ENCODE measurements around the gene CYP3A5. TPM values are rescaled to one million over a fixed set of nuclear protein-coding genes. Genes with fewer than 3 reads are reported as not detected.

CYP3A5 gene
- total and polyA plus RNA-seq, 9 of the 15 experiments (the other 6 are each of a cell fraction or from before 2014, with no cell fraction given), result 0.73 to 2.8 (median 1.5) TPM

GRCh38 chr7:99685129-99685758 lies 5.4 kb upstream of the CYP3A5 start (continued):
- no peak for TF ChIP-seq KDM4B (IDR thresholded peaks at IDR 0.05; ENCODE audit: borderline replicate concordance in 2 of 2, low read depth in 1 of 2)
- no peak for TF ChIP-seq ZNF507 (tag; conservative IDR thresholded peaks at IDR 0.05)
- TF ChIP-seq STAT5A (IDR thresholded peaks at IDR 0.05; ENCODE audit: borderline replicate concordance, low read length), result no peak
- TF ChIP-seq HIVEP1 (CRISPR knock-in tag; IDR thresholded peaks at IDR 0.05), result no peak
- TF ChIP-seq STAG1 (CRISPR knock-in tag; IDR thresholded peaks at IDR 0.05; ENCODE audit: borderline replicate concordance), result no peak
- no peak for TF ChIP-seq PRDM10 (IDR thresholded peaks at IDR 0.05; ENCODE audit: partially characterized antibody)
- no peak for TF ChIP-seq ZBTB11 (CRISPR knock-in tag; IDR thresholded peaks at IDR 0.05)
- TF ChIP-seq TEAD4 (IDR thresholded peaks at IDR 0.05; ENCODE audit: low read length), result no peak
- no peak for TF ChIP-seq TEAD4 (CRISPR knock-in tag; IDR thresholded peaks at IDR 0.05; ENCODE audit: borderline replicate concordance)
- TF ChIP-seq MTA3 (IDR thresholded peaks at IDR 0.05; ENCODE audit: borderline replicate concordance), result no peak
- no peak for TF ChIP-seq TAF9B (IDR thresholded peaks at IDR 0.05; ENCODE audit: partially characterized antibody)
- no peak for TF ChIP-seq TCF3 (CRISPR knock-in tag; IDR thresholded peaks at IDR 0.05)
- TF ChIP-seq C11orf30 (IDR thresholded peaks at IDR 0.05; ENCODE audit: low read depth), result peak; percentile 82
- no peak for TF ChIP-seq PCBP2 (IDR thresholded peaks at IDR 0.05; ENCODE audit: low read depth, low read length, poor library complexity, severe bottlenecking)
- TF ChIP-seq ZNF316 (IDR thresholded peaks at IDR 0.05), result peak; percentile 94
- TF ChIP-seq MAFG (tag; conservative IDR thresholded peaks at IDR 0.05), result peak; percentile 69
- TF ChIP-seq ILK (tag; IDR thresholded peaks at IDR 0.05; ENCODE audit: borderline replicate concordance, low read depth), result no peak
- no peak for TF ChIP-seq RHOXF2B (CRISPR knock-in tag; conservative IDR thresholded peaks at IDR 0.05)
- no peak for TF ChIP-seq IRF9 (tag; IDR thresholded peaks at IDR 0.05)
- TF ChIP-seq HNRNPLL (IDR thresholded peaks at IDR 0.05; ENCODE audit: low read depth, low read length, poor library complexity, severe bottlenecking), result no peak
- TF ChIP-seq ZFP30 (CRISPR knock-in tag; IDR thresholded peaks at IDR 0.05; ENCODE audit: borderline replicate concordance), result no peak

Measured in K562 (cell line).